DMS79 treated with DMSO at 0.1 percent for 48 hours (cell line): ENCODE measurements around the gene TFF1.

Experiments used
- DNase-seq: peaks from one replicate; lab custom pipeline; 2025; lab: John Stamatoyannopoulos, UW

Gene TFF1

GRCh38 chr21:42317826-42318746, 48.2 kb downstream of the TFF1 start:
- no peak for DNase-seq

GRCh38 chr21:42317341-42317741, 49.0 kb downstream of the TFF1 start:
- DNase-seq, result peak; percentile 18

GRCh38 chr21:42316891-42317290, 49.4 kb downstream of the TFF1 start:
- DNase-seq, result no peak

- peak; percentile 94 for DNase-seq
These were observed 50.9 kb downstream of the TFF1 start, which contains the start of gene TFF3 for GRCh38 chr21:42315296-42315891. Gene TFF3, minus strand, starts transcription at chr21:42315409. Its CDS starts 35 bp downstream, at chr21:42315374.

- DNase-seq, result no peak
These were observed 51.6 kb downstream of the TFF1 start for GRCh38 chr21:42314616-42315295.

- peak; percentile 89 for DNase-seq
These were observed 52.8 kb downstream of the TFF1 start for GRCh38 chr21:42313501-42313969.

- DNase-seq, result no peak
These were observed 53.7 kb downstream of the TFF1 start for GRCh38 chr21:42312626-42313104.
